PFSK-1 (cell line): ENCODE data around the gene MYBPC1.

ENCODE experiments used
- FOXP2 ChIP-seq: optimal IDR thresholded peaks from 2 replicates; pipeline ENCODE3; 2011; ENCODE audit warnings: borderline replicate concordance, control low read depth, inconsistent platforms; ENCODE audit not compliant: insufficient read depth; ENCODE audit errors: extremely low read length, extremely low read depth
- POLR2AphosphoS5 ChIP-seq: IDR thresholded peaks from 2 replicates; pipeline ENCODE4 v1.6.1; 2012; ENCODE audit warnings: low read depth, mild to moderate bottlenecking, control low read depth, low read length, moderate library complexity
- SIN3A ChIP-seq: IDR thresholded peaks from 2 replicates; pipeline ENCODE4 v1.6.1; 2012; ENCODE audit warnings: mild to moderate bottlenecking, low read length, moderate library complexity, borderline replicate concordance; ENCODE audit not compliant: insufficient read depth
- TAF1 ChIP-seq: IDR thresholded peaks from 2 replicates; pipeline ENCODE4 v1.6.1; 2012; ENCODE audit warnings: low read length, control low read depth, borderline replicate concordance; ENCODE audit not compliant: insufficient read depth
- TF ChIP-seq, protein P1 (sequence below), 2 experiments: IDR thresholded peaks; 2 replicates each; pipeline versions ENCODE4 v1.6.1 to v1.8.0; 2011 to 2012; ENCODE audit warnings: low read depth in 2 of 2, low read length in 2 of 2, control low read depth in 1 of 2, inconsistent platforms in 1 of 2, mild to moderate bottlenecking in 1 of 2, moderate library complexity in 1 of 2; ENCODE audit not compliant: insufficient read depth in 1 of 2

The MYBPC1 gene

GRCh38 chr12:101619026-101619786, 24.4 kb downstream of the MYBPC1 start:
- TF ChIP-seq FOXP2 (no peak), TAF1 (no peak), SIN3A (no peak), POLR2AphosphoS5 (no peak)
- TF ChIP-seq, protein P1, sequence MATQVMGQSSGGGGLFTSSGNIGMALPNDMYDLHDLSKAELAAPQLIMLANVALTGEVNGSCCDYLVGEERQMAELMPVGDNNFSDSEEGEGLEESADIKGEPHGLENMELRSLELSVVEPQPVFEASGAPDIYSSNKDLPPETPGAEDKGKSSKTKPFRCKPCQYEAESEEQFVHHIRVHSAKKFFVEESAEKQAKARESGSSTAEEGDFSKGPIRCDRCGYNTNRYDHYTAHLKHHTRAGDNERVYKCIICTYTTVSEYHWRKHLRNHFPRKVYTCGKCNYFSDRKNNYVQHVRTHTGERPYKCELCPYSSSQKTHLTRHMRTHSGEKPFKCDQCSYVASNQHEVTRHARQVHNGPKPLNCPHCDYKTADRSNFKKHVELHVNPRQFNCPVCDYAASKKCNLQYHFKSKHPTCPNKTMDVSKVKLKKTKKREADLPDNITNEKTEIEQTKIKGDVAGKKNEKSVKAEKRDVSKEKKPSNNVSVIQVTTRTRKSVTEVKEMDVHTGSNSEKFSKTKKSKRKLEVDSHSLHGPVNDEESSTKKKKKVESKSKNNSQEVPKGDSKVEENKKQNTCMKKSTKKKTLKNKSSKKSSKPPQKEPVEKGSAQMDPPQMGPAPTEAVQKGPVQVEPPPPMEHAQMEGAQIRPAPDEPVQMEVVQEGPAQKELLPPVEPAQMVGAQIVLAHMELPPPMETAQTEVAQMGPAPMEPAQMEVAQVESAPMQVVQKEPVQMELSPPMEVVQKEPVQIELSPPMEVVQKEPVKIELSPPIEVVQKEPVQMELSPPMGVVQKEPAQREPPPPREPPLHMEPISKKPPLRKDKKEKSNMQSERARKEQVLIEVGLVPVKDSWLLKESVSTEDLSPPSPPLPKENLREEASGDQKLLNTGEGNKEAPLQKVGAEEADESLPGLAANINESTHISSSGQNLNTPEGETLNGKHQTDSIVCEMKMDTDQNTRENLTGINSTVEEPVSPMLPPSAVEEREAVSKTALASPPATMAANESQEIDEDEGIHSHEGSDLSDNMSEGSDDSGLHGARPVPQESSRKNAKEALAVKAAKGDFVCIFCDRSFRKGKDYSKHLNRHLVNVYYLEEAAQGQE (IDR thresholded peaks at IDR 0.05; ENCODE audit: insufficient read depth in 1 of 2, low read depth in 2 of 2, low read length in 2 of 2), result no peak

DNA sequence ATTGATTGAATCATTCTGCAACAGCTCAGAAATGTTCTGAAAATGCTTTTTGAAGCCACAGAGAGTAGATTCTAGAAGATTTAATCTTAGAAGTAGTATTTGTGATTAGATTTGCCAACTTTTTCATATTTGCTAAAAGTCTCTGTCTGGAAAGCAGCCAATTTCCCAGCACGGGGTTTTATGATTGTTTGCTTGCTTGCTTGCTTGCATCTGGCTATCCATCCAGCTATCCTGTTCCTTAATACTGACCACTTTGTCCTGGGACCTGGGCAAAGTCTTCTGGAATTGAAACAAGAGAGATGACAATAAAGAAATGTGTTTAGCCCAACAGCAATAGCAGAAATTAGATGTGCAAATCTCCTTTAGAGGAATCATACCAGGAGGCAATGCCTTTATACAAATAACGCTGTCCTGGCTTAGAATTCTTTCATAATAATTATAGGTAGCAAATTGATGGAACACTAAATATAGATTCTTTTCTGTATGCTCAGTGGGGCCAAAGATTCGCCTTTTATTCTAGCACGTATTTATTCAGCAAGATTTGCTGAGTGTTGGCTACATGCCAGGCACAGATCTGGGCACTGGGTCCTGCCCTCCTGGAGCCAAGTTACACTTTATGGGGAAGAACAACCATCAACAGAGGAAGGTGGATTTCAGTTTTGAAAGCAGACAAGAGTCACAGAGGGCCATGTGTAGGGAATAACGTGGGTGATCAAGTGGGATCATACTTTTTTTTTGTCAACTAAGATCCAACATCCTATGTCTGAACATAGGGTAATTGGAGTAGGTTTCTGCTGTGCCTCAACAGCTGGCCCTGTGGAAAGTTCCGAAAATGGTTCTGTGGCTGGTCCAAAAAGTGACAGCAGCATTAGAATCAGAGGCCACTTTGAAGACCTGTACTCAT, 25.3 kb downstream of the MYBPC1 start:
- no peak for TF ChIP-seq TAF1

DNA sequence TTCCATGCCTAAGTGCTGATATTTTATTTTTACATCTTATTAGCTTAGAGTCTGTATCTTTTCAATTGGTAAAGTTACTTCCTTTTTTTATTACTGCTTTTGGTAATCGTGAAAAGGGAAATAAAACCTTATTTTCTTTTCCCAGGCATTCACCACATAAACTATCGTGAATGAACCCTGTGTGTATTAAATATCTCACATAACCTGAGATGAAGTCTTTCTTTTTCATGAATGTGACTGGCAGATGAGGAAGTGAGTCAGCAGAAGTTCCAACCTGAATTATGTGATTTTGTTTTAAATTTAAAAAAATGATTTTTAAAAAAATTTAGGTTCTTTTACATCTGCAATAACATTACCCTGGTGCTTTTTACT, 26.0 kb downstream of the MYBPC1 start:
- TF ChIP-seq, protein P1 (IDR thresholded peaks at IDR 0.05; ENCODE audit: insufficient read depth in 1 of 2, low read depth in 2 of 2, low read length in 2 of 2), result no peak
- TF ChIP-seq FOXP2 (no peak), SIN3A (no peak), POLR2AphosphoS5 (no peak), TAF1 (no peak)

GRCh38 chr12:101628676-101629075, 33.9 kb downstream of the MYBPC1 start:
- TF ChIP-seq, protein P1 (IDR thresholded peaks at IDR 0.05; ENCODE audit: insufficient read depth in 1 of 2, low read depth in 2 of 2, low read length in 2 of 2), result no peak
- TF ChIP-seq TAF1 (no peak), SIN3A (no peak), FOXP2 (no peak), POLR2AphosphoS5 (no peak)

GRCh38 chr12:101634724-101635123, 40.0 kb downstream of the MYBPC1 start:
- TF ChIP-seq POLR2AphosphoS5 (no peak), FOXP2 (no peak), SIN3A (no peak), TAF1 (no peak)
- TF ChIP-seq, protein P1 (IDR thresholded peaks at IDR 0.05; ENCODE audit: insufficient read depth in 1 of 2, low read depth in 2 of 2, low read length in 2 of 2), result no peak
